Ishikawa (cell line): Measurements from ENCODE around the gene TTC9B.

Experiments used
- CEBPB ChIP-seq: IDR thresholded peaks from 2 replicates; pipeline ENCODE4 v1.6.1; 2012
- CREB1 ChIP-seq: IDR thresholded peaks from 2 replicates; pipeline ENCODE4 v1.6.1; 2012; ENCODE audit warnings: low read depth
- EGR1 ChIP-seq: IDR thresholded peaks from 2 replicates; pipeline ENCODE4 v1.6.1; 2012
- EP300 ChIP-seq: IDR thresholded peaks from 2 replicates; pipeline ENCODE4 v1.6.1; 2012; ENCODE audit warnings: borderline replicate concordance
- FOXM1 ChIP-seq: IDR thresholded peaks from 2 replicates; pipeline ENCODE4 v1.6.1; 2012; ENCODE audit warnings: low read depth, borderline replicate concordance
- NFIC ChIP-seq: IDR thresholded peaks from 2 replicates; pipeline ENCODE4 v1.6.1; 2012
- RAD21 ChIP-seq: IDR thresholded peaks from 2 replicates; pipeline ENCODE4 v1.6.1; 2012; ENCODE audit warnings: low read depth
- REST ChIP-seq: IDR thresholded peaks from 2 replicates; pipeline ENCODE4 v1.6.1; 2012; ENCODE audit warnings: low read depth, mild to moderate bottlenecking
- TAF1 ChIP-seq: IDR thresholded peaks from 2 replicates; pipeline ENCODE4 v1.6.1; 2012; ENCODE audit warnings: low read depth, mild to moderate bottlenecking
- TCF12 ChIP-seq: IDR thresholded peaks from 2 replicates; pipeline ENCODE4 v1.6.1; 2012; ENCODE audit warnings: low read depth
- TEAD4 ChIP-seq: IDR thresholded peaks from 2 replicates; pipeline ENCODE4 v1.6.1; 2012
- USF1 ChIP-seq: IDR thresholded peaks from 2 replicates; pipeline ENCODE4 v1.6.1; 2012
- YY1 ChIP-seq: IDR thresholded peaks from 2 replicates; pipeline ENCODE4 v1.6.1; 2012; ENCODE audit warnings: low read depth
- ZBTB7A ChIP-seq: IDR thresholded peaks from 2 replicates; pipeline ENCODE4 v1.6.1; 2012; ENCODE audit warnings: low read depth
- TF ChIP-seq, protein P1 (sequence below): IDR thresholded peaks from 2 replicates; pipeline ENCODE4 v1.6.1; 2012

Gene TTC9B

GRCh38 chr19:40198272-40198990 is 19.8 kb downstream of the TTC9B start:
- no peak for TF ChIP-seq TAF1
- TF ChIP-seq RAD21: no peak
- TF ChIP-seq TCF12: no peak
- TF ChIP-seq FOXM1: no peak
- no peak for TF ChIP-seq EGR1
- TF ChIP-seq, protein P1, sequence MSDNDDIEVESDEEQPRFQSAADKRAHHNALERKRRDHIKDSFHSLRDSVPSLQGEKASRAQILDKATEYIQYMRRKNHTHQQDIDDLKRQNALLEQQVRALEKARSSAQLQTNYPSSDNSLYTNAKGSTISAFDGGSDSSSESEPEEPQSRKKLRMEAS: no peak
- no peak for TF ChIP-seq EP300
- TF ChIP-seq CREB1: no peak
- no peak for TF ChIP-seq REST
- no peak for TF ChIP-seq ZBTB7A
- TF ChIP-seq CEBPB: no peak
- TF ChIP-seq NFIC: no peak
- no peak for TF ChIP-seq USF1
- no peak for TF ChIP-seq YY1
- TF ChIP-seq TEAD4: no peak

DNA sequence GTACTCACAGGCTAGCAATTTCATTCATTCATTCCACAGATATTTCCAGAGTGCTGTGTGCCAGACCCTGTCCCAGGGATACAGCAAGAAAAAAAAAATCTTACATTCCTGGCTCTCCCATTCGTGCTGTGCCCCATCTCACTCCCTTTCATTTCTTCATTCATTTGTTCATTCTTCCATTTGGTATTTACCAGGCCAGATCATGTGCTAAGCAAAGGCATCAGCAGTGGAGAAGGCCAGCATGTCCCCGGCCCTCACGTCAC is 24.7 kb downstream of the TTC9B start:
- TF ChIP-seq ZBTB7A (no peak), TEAD4 (no peak), RAD21 (no peak), TAF1 (no peak), REST (no peak), NFIC (no peak), TCF12 (no peak), CEBPB (no peak), FOXM1 (no peak), EP300 (no peak)
- TF ChIP-seq, protein P1: no peak

- no peak for TF ChIP-seq USF1
- TF ChIP-seq EGR1: no peak
- no peak for TF ChIP-seq TEAD4
- no peak for TF ChIP-seq EP300
- no peak for TF ChIP-seq RAD21
- TF ChIP-seq NFIC: no peak
- TF ChIP-seq CEBPB: no peak
- TF ChIP-seq, protein P1: no peak
- TF ChIP-seq YY1: no peak
- no peak for TF ChIP-seq CREB1
- TF ChIP-seq REST: no peak
- no peak for TF ChIP-seq FOXM1
- TF ChIP-seq TAF1: no peak
- TF ChIP-seq ZBTB7A: no peak
- no peak for TF ChIP-seq TCF12
Observed at GRCh38 chr19:40192758-40193586, 25.2 kb downstream of the TTC9B start.
